AG10803 (cell line): ENCODE measurements around the gene NAMPT.
A peak's percentile ranks its signal among the peaks of the same experiment; 100 is the strongest.

Source experiments
- DNase-seq: peaks from one replicate; pipeline ENCODE4 v3.0.0; 2010; ENCODE audit warnings: low read depth
- H3K4me3 ChIP-seq: 2 replicates; pipeline ENCODE4 v1.5.1; 2011; ENCODE audit warnings: mild to moderate bottlenecking, low read length, control low read depth
- TF ChIP-seq, protein P1 (sequence below): conservative IDR thresholded peaks from 2 replicates; pipeline ENCODE4 v1.5.1; 2011; ENCODE audit warnings: mild to moderate bottlenecking, low read length, control low read depth, inconsistent platforms

Gene NAMPT

DNA sequence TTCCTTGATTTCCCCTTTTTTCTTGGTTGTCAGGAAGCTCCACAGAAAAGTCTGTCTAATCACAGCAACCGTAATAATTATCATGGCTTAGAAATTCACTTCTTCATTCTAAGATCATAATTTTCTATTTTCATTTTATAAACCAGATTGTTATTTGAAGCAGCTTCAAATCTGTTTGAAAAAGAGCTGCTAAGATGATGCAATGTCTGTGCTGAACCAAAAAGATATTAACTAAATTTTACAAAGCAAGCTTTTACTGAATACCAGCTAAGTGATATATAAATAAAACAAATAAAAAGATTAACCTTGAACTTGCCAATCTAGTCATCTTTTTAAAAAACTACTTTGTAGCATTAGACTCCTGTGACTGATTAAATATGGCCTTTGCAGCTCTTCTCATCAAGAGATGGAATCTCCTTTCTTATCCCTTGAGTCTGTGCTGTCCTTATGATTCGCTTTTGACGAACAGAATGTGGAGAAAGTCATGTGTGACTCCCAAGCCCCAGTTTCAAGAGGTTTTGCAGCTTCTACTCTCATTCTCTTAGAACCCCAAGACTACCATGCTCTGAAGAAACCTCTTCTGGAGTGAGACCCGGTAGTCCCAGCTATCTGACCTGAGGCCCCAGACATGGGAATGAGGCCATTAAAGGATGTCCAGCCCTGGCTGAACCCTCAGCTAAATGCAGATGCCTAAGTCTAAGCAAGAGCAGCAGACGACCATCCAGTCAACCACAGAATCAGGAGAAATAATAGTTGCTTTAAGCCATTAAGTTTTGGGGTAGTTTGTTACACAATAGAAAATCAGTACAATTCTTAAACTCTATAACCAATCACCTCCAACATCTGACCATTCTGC is 14.4 kb downstream of the NAMPT start:
- DNase-seq = no peak
- TF ChIP-seq, protein P1, sequence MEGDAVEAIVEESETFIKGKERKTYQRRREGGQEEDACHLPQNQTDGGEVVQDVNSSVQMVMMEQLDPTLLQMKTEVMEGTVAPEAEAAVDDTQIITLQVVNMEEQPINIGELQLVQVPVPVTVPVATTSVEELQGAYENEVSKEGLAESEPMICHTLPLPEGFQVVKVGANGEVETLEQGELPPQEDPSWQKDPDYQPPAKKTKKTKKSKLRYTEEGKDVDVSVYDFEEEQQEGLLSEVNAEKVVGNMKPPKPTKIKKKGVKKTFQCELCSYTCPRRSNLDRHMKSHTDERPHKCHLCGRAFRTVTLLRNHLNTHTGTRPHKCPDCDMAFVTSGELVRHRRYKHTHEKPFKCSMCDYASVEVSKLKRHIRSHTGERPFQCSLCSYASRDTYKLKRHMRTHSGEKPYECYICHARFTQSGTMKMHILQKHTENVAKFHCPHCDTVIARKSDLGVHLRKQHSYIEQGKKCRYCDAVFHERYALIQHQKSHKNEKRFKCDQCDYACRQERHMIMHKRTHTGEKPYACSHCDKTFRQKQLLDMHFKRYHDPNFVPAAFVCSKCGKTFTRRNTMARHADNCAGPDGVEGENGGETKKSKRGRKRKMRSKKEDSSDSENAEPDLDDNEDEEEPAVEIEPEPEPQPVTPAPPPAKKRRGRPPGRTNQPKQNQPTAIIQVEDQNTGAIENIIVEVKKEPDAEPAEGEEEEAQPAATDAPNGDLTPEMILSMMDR = no peak
- no peak overlapping the region for H3K4me3 ChIP-seq

DNA sequence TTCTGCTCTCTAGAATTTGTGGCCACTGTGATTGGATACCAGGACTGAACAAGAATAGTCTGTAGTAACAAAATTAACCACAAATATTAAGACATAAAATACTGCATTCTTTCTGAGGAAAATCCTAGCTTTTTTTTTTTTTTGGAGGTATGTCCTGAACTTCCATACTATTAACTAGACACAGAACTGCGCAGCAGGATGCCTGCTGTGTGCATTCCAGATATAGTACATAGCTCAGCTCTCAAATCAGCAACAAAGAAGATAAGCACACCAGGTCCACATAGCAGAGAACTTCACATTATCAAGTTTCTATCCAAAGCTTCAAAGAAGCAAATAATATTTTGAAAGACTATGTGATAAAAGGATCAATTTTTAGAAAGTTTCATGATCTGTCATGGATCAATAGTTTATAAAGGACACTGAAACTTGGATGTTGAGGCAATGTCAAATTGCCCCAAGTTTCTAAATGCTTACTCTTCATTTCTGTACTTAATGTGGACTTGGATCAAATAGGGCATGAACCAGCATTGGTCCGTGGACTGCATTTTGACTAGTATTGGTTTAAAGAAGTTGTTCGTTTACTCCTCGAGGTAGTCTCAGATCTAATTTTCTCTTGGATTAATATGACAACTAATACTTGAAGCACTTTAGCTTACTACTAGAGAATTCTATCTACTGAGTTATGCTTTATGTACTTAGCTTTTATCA is 15.4 kb downstream of the NAMPT start:
- DNase-seq = no peak
- no peak overlapping the region for H3K4me3 ChIP-seq
- TF ChIP-seq, protein P1 = no peak

DNA sequence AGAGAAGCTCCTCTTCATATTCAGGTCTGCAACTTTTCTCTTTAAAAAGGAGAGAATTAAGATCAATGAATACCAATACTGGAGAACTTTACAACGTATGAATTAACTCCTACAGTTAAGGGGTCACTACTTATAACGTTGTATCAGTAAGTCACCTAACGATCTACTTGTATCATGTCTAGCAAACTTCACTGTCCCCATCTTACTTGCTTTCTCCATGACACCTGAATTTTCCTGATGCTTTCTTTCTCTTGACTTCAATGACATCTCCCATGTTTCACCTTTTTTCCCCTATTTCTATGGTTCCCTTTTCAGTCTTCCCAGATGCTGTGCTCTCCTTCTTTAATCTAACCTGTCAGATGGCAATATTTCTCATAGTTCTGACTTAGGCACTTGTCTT is 19.6 kb downstream of the NAMPT start:
- DNase-seq = no peak
- H3K4me3 ChIP-seq = no peak overlapping the region
- TF ChIP-seq, protein P1 = no peak

DNA sequence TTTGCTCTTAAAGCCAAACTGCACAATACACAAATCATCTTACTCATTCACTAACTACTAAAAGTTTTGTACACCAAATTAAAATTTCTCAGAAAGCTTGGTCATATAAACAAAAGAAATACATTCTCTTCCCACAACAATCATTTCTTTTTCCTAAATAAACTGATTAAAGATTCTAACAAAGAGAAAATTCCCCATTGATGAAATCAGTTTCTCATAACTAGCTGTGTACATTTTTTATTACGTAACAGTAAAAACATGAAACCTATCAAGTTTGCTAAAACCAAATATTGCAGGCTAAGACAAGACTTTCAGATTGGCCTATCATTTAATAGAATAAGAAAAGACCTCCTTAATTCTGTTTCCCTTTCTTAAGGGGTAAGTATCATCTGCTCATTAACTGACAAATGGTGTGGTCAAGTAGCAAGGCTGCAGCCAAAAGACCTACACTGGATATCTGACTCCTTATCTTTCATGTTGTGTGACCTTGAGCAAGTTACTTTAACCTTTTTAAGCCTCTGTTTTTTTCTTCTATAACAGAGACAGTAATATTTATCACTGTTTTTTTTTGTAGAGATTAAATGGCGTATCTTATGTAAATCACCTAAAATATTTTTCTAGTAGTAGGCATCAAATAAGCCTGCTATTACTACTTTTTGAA is 22.4 kb downstream of the NAMPT start:
- TF ChIP-seq, protein P1 = no peak
- no peak overlapping the region for H3K4me3 ChIP-seq
- no peak for DNase-seq

DNA sequence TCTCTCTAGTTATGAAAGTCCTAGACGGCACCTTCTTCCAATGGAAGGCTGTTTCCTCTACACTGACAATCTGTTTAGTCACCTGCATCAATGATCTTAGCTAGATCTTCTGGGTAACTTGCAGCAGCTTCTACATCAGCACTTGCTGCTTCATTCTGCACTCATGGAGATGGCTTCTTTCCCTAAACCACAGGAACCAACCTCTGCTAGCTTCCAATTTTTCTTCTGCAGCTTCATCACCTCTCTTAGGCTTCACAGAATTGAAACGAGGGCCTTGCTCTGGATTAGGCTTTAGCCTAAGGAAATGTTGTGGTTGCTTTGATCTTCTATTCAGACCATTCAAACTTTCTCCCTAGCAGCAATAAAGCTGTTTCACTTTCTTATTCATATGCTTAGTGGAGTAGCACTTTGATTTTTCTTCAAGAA is 24.6 kb downstream of the NAMPT start:
- DNase-seq = peak; percentile 76
- TF ChIP-seq, protein P1 = no peak

DNA sequence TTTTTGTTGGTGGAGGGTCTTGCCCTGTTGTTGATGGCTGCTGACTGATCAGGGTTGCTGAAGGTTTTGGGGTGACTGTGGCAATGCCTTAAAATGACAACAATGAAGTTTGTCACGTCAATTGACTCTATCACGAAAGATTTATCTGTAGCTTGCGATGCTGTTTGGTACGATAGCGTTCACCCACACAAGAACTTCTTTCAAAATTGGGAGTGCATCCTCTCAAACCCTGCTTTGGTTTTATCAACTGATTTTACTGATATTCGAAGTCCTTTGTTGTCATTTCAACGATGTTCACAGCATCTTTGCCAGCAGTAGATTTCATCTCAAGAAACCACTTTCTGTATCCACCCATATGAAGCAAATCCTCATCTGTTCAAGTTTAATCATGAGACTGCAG is 26.0 kb downstream of the NAMPT start:
- no peak overlapping the region for H3K4me3 ChIP-seq
- TF ChIP-seq, protein P1 = no peak
- no peak for DNase-seq

More for the DNA sequence above, 24.6 kb downstream of the NAMPT start:
- H3K4me3 ChIP-seq = no peak overlapping the region
